T-cell (primary cell): Measurements from ENCODE around the gene ROR2. TPM values are rescaled to one million over a fixed set of nuclear protein-coding genes. Genes with fewer than 3 reads are reported as not detected.
"Not testable (repeated sequence)": the region's sequence is repeated elsewhere in the genome, so short reads cannot be mapped to it uniquely, and the experiment has no call there.

Experiments used
- ATAC-seq, 4 experiments: fragments of 200-7000 bp in 3 of 4; fragments of 150-1000 bp in 1 of 4; cut with Tn5 transposase; replicated peaks in 1 of 4; 1 replicate in 3 of 4; 2 replicates in 1 of 4; pipeline ENCODE4 v1.10.0; 2021; ENCODE audit warnings: moderate library complexity in 3 of 4, mild to moderate bottlenecking in 2 of 4, moderate number of reproducible peaks in 1 of 4
- CTCF ChIA-PET, 2 donors: fragments of 300-600 bp; sonication (Branson Sonifier 250); formaldehyde crosslinking; loops; one replicate each; lab custom pipeline; 2022; ENCODE audit warnings: antibody characterized with exemption in 2 of 2; lab: Charles Lee
- POLR2A ChIA-PET, 2 donors: fragments of 300-600 bp; sonication (Branson Sonifier 250); formaldehyde crosslinking; loops; one replicate each; lab custom pipeline; 2022; ENCODE audit warnings: antibody characterized with exemption in 2 of 2; lab: Charles Lee
- DNase-seq, 35 experiments: peaks; one replicate each; pipeline versions ENCODE4 v3.0.0 to v3.0.0-alpha.2; 2013 to 2023
- H3K27ac ChIP-seq: one replicate; pipeline ENCODE4 v1.5.1; 2013; ENCODE audit warnings: low read length
- H3K27me3 ChIP-seq, 2 experiments: replicated peaks in 1 of 2; 1 replicate in 1 of 2; 2 replicates in 1 of 2; pipeline versions ENCODE4 v1.6.1 to v1.7.0; 2013; ENCODE audit warnings: low read length in 1 of 2, mixed read lengths in 1 of 2; ENCODE audit not compliant: control insufficient read depth in 2 of 2, insufficient read depth in 2 of 2; ENCODE audit errors: extremely low read depth in 1 of 2
- H3K36me3 ChIP-seq, 2 donors: 1 replicate in 1 of 2; 2 replicates in 1 of 2; pipeline versions ENCODE4 v1.6.1 to v1.7.0; 2013; ENCODE audit warnings: low read length in 1 of 2; ENCODE audit not compliant: control insufficient read depth in 2 of 2, insufficient read depth in 1 of 2; ENCODE audit errors: extremely low read depth in 1 of 2
- H3K4me1 ChIP-seq, 2 experiments: 1 replicate in 1 of 2; 2 replicates in 1 of 2; pipeline versions ENCODE4 v1.6.1 to v1.7.0; 2013; ENCODE audit warnings: low read length in 2 of 2, mixed read lengths in 1 of 2; ENCODE audit not compliant: insufficient read depth in 2 of 2, control insufficient read depth in 1 of 2; ENCODE audit errors: extremely low read depth in 1 of 2
- H3K4me3 ChIP-seq, 2 donors: 1 replicate in 1 of 2; 2 replicates in 1 of 2; pipeline versions ENCODE4 v1.5.1 to v1.7.0; 2013; ENCODE audit warnings: mild to moderate bottlenecking in 2 of 2, low read length in 1 of 2, moderate library complexity in 1 of 2; ENCODE audit not compliant: control insufficient read depth in 1 of 2; ENCODE audit errors: extremely low read depth in 1 of 2
- H3K9me3 ChIP-seq: 2 replicates; pipeline ENCODE4 v1.7.0; 2013
- H3K27ac Mint-ChIP-seq, 2 donors: one replicate each; pipeline ENCODE4 v1.8.0; 2020 to 2021; ENCODE audit warnings: mild to moderate bottlenecking in 2 of 2, mixed read lengths in 2 of 2
- H3K27me3 Mint-ChIP-seq, 2 donors: one replicate each; pipeline ENCODE4 v1.8.0; 2021 to 2022; ENCODE audit warnings: mixed read lengths in 2 of 2
- H3K36me3 Mint-ChIP-seq: one replicate; pipeline ENCODE4 v1.8.0; 2021; ENCODE audit warnings: mixed read lengths
- H3K4me1 Mint-ChIP-seq, 3 donors: one replicate each; pipeline ENCODE4 v1.8.0; 2020 to 2022; ENCODE audit warnings: mixed read lengths in 3 of 3, mild to moderate bottlenecking in 1 of 3
- H3K4me3 Mint-ChIP-seq, 3 donors: one replicate each; pipeline ENCODE4 v1.8.0; 2020 to 2022; ENCODE audit warnings: mild to moderate bottlenecking in 3 of 3, mixed read lengths in 3 of 3, moderate library complexity in 3 of 3
- H3K9me3 Mint-ChIP-seq, 3 donors: one replicate each; pipeline ENCODE4 v1.8.0; 2020 to 2022; ENCODE audit warnings: mixed read lengths in 3 of 3
- WGBS: methylation state at CpG from one replicate; pipeline ENCODE4 v1.1.5; 2013; ENCODE audit warnings: missing lambda C conversion rate; ENCODE audit not compliant: insufficient coverage; 5-methylcytosine and 5-hydroxymethylcytosine counted together
- total RNA-seq, 35 experiments: library from RNA in 6 of 35; stranded (reverse) in 6 of 35; fragments of 120-200 nt in 1 of 35; gene quantifications; one replicate each; pipeline versions ENCODE4 v1.2.1 to v1.2.4 and lab custom pipeline; 2013 to 2026

The ROR2 gene
- total RNA-seq, 5 donors from 2014 or later (not counting 1 experiment from before 2014, with no cell fraction given), result 0.07 to 0.28 (median 0.15) TPM; not detected in 1

DNA sequence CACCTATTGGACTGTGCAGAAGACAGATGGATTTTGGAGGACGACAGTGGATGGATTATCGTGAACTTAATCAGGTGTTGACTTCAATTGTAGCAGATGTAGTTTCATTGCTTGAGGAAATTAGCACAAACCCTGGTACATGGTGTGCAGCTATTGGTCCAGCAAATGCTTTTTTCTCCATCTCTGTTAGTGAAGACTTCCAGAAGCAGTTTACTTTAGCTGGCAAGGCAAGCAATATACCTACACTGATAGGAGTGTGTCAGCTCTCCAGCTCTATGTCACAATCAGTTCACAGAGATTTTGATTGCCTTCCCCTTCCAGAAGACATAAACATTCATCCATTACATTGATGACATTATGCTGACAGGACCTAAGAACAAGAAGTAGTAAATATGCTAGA lies 35.7 kb upstream of the ROR2 start:
- Histone ChIP-seq H3K36me3 (no peaks in the 10 kb centered on the region), H3K9me3 (no peaks in the 10 kb centered on the region), H3K27me3 (peaks cover 0 to 3% of the 10 kb centered on the region in 2 experiments), H3K27ac (no peak overlapping the region), H3K4me3 (no peak overlapping the region), H3K4me1 (no peaks in the 10 kb centered on the region)
- ChIA-PET CTCF (no interaction called here), POLR2A (no interaction called here)
- Mint-ChIP-seq H3K27me3 (peaks cover 5 to 11% of the 10 kb centered on the region in 2 donors), H3K36me3 (no peaks in the 10 kb centered on the region), H3K27ac (no peak overlapping the region), H3K4me1 (no peaks in the 10 kb centered on the region), H3K4me3 (no peak overlapping the region), H3K9me3 (peaks cover 0 to 9% (median 5%) of the 10 kb centered on the region in 3 donors)
- no CpG with 5 or more reads among the region's 2 CpGs for WGBS
- DNase-seq, result no peak
- no peak for ATAC-seq

DNA sequence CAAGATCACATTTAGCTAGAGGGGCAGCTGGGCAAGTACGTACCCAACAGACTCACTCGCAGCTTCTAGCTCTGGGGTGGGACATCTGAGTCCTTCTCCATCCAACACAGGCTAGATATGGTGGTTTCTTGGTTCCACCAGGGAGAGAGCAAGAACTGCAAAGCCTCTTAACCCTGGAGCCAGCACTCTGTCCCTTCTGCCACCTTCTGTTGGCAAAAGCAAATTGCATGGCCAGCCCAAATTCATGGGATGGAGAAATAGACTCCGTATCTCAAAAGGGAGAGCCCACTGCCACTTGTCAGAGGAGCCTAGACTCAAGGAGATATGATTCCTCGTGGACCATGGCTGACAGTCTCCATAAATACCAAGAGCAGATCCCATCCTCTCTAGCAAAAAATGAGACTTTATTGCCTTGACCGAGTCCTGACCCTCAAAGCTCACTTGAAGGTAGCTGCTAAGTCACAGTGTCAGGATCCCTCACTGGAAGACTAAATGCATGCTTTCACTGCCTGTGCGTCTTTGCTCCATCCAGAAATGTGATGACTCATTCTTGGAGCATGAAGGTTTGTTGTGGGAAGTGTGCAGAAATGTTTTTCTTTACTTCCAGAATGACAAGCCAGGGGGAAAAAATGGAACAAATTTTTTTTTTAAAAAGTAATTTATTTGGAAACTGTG lies 28.8 kb upstream of the ROR2 start:
- H3K4me3 ChIP-seq, result no peak overlapping the region
- Mint-ChIP-seq H3K4me1 (no peaks in the 10 kb centered on the region), H3K27ac (no peak overlapping the region), H3K9me3 (peaks cover 0 to 9% (median 5%) of the 10 kb centered on the region in 3 donors), H3K36me3 (no peaks in the 10 kb centered on the region), H3K27me3 (peaks cover 3 to 20% of the 10 kb centered on the region in 2 donors), H3K4me3 (no peak overlapping the region)
- 68% methylated on average over 4 of the region's 6 CpGs for WGBS
- no peak overlapping the region for H3K27ac ChIP-seq
- ChIA-PET CTCF (no interaction called here), POLR2A (no interaction called here)
- no peaks in the 10 kb centered on the region for H3K4me1 ChIP-seq
- H3K9me3 ChIP-seq, result no peaks in the 10 kb centered on the region
- H3K36me3 ChIP-seq, result no peaks in the 10 kb centered on the region
- ATAC-seq, result no peak
- H3K27me3 ChIP-seq, result peaks cover 0 to 8% of the 10 kb centered on the region in 2 experiments
- peak in 1 of 35 experiments; percentile 14 for DNase-seq

DNA sequence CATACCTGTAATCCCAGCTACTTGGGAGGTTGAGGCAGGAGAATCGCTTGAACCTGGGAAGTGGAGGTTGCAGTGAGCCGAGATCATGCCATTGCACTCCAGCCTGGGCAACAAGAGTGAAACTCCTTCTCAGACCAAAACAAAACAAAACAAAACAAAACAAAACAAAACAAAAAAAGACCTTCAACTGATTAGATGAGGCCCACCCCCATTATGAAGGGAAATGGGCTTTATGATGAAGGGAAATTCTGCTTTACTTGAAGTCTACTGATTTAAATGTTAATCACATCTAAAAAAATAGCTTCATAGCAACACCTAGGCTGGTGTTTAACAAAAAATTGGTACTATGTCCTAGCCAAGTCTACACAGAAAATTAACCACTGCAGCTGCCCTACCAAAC lies 25.2 kb upstream of the ROR2 start:
- H3K4me3 Mint-ChIP-seq, H3K27ac Mint-ChIP-seq, DNase-seq, H3K36me3 Mint-ChIP-seq, POLR2A ChIA-PET, H3K9me3 ChIP-seq, CTCF ChIA-PET, H3K4me1 ChIP-seq, H3K4me3 ChIP-seq, ATAC-seq, H3K4me1 Mint-ChIP-seq, H3K27ac ChIP-seq, H3K36me3 ChIP-seq, H3K9me3 Mint-ChIP-seq: not testable (repeated sequence)
- peaks cover 0 to 15% of the 10 kb centered on the region in 2 experiments for H3K27me3 ChIP-seq
- H3K27me3 Mint-ChIP-seq, result peaks cover 28 to 33% of the 10 kb centered on the region in 2 donors
- no CpG with 5 or more reads among the region's 2 CpGs for WGBS

DNA sequence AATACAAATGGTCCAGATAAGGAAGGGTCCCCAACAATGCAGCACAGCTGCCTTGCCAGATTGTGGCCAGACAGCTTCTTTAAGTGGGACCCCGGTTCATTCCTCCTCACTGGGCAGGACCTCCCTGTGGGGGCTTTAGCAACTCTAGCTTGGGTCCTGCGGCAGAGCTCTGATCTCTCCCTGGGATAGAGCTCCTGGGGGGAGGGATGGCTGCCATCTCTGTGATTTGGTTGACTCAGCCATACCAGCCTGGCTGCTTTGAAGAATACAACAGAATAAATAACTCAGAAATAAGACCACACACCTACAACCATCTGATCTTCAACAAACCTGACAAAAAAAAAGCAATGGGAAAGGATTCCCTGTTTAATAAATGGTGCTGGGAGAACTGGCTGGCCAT lies 22.7 kb upstream of the ROR2 start:
- POLR2A ChIA-PET, result no interaction called here
- Mint-ChIP-seq H3K27ac (no peak overlapping the region), H3K4me1 (no peaks in the 10 kb centered on the region), H3K27me3 (peaks cover 31% of the 10 kb centered on the region in 2 donors), H3K9me3 (no peaks in the 10 kb centered on the region), H3K4me3 (no peak overlapping the region), H3K36me3 (no peaks in the 10 kb centered on the region)
- ATAC-seq (no peak), DNase-seq (no peak)
- CTCF ChIA-PET, result no interaction called here
- Histone ChIP-seq H3K27me3 (peaks cover 0 to 11% of the 10 kb centered on the region in 2 experiments), H3K36me3 (no peaks in the 10 kb centered on the region), H3K27ac (no peak overlapping the region), H3K9me3 (no peaks in the 10 kb centered on the region), H3K4me1 (no peaks in the 10 kb centered on the region), H3K4me3 (no peak overlapping the region)
- whole genome bisulfite sequencing, result 33% methylated on average over 1 of the region's 2 CpGs

DNA sequence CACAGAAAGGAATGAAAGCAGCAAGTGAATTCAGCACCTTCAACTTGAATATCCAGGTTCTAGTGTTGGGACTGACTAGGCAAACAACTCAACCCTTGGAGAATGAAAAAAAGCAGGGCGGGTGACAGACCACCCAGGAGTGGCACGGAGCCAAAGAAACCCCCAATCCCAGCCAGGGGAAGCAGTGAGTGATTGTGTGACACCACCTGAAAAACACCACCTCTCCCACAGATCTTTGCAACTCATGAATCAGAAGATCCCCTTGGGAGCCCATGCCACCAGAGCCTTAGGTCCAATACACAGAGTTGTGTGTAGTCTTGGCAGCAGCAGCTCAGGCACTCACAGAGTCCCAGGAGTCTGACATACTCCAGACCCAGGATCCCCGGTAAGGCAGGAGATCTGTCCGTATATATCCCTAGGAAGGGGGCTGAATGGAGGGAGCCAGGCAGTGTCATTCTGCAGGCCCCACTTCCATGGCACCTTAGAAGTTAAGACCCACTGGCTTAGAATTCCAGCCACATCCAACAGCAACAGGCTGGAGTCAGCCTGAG lies 22.1 kb upstream of the ROR2 start:
- peaks cover 0 to 11% of the 10 kb centered on the region in 2 experiments for H3K27me3 ChIP-seq
- H3K4me3 ChIP-seq, result no peak overlapping the region
- WGBS, result 40% methylated on average over 1 of the region's 4 CpGs

DNA sequence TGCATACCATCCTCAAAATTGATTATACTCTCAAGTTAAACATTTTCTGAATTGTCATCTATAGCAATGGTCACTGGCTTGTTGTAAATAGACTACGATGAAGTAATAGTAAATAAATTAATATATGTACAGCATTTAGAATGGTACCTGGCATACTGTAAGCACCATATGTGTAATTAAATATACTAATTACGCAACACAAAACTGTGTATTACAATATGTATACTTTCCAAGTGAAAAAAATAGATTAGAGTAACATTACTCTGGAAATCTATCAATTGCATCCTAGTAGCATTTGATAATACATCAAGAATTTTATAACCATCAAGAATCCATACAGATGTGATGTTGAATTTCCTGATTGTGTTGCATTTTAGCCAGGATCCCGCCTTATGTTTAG lies 17.2 kb upstream of the ROR2 start:
- whole genome bisulfite sequencing, result 80% methylated on average over 1 of the region's 3 CpGs
- ATAC-seq (no peak), DNase-seq (no peak)
- ChIA-PET POLR2A (no interaction called here), CTCF (no interaction called here)
- H3K4me3 ChIP-seq, result no peak overlapping the region
- H3K27me3 Mint-ChIP-seq, result peaks cover 37 to 39% of the 10 kb centered on the region in 2 donors
- H3K27ac ChIP-seq, result no peak overlapping the region
- no peaks in the 10 kb centered on the region for H3K4me1 ChIP-seq
- no peak overlapping the region for H3K27ac Mint-ChIP-seq
- H3K36me3 ChIP-seq, result no peaks in the 10 kb centered on the region
- H3K9me3 ChIP-seq, result no peaks in the 10 kb centered on the region
- peaks cover 0 to 8% of the 10 kb centered on the region in 2 experiments for H3K27me3 ChIP-seq
- no peaks in the 10 kb centered on the region for H3K36me3 Mint-ChIP-seq
- peaks cover 0 to 2% (median 0%) of the 10 kb centered on the region in 3 donors for H3K9me3 Mint-ChIP-seq
- H3K4me3 Mint-ChIP-seq, result no peak overlapping the region
- no peaks in the 10 kb centered on the region for H3K4me1 Mint-ChIP-seq

More for the DNA sequence above, 22.1 kb upstream of the ROR2 start:
- H3K36me3 Mint-ChIP-seq, result no peaks in the 10 kb centered on the region
- no peak overlapping the region for H3K27ac Mint-ChIP-seq
- DNase-seq (no peak), ATAC-seq (no peak)
- no peaks in the 10 kb centered on the region for H3K4me1 Mint-ChIP-seq
- ChIA-PET POLR2A (no interaction called here), CTCF (interaction anchor here in 1 of 2 donors (0.6 kb wide), 1 partner anchor 16 kb away, joined by 3 read pairs; no protein-coding TSS in a partner anchor)
- H3K4me1 ChIP-seq, result no peaks in the 10 kb centered on the region
- H3K36me3 ChIP-seq, result no peaks in the 10 kb centered on the region
- no peaks in the 10 kb centered on the region for H3K9me3 ChIP-seq
- no peak overlapping the region for H3K27ac ChIP-seq
- no peak overlapping the region for H3K4me3 Mint-ChIP-seq
- peaks cover 31 to 34% of the 10 kb centered on the region in 2 donors for H3K27me3 Mint-ChIP-seq
- H3K9me3 Mint-ChIP-seq, result no peaks in the 10 kb centered on the region
